Germinal center (tissue), 1 donor: ENCODE results near the gene DDX17.
"Not testable (repeated sequence)": the region's sequence is repeated elsewhere in the genome, so short reads cannot be mapped to it uniquely, and the experiment has no call there.

Experiments
- DNase-seq: peaks from one replicate; pipeline ENCODE4 v3.0.0; 2012; ENCODE audit warnings: mixed read lengths, low spot score

DDX17 gene

DNA sequence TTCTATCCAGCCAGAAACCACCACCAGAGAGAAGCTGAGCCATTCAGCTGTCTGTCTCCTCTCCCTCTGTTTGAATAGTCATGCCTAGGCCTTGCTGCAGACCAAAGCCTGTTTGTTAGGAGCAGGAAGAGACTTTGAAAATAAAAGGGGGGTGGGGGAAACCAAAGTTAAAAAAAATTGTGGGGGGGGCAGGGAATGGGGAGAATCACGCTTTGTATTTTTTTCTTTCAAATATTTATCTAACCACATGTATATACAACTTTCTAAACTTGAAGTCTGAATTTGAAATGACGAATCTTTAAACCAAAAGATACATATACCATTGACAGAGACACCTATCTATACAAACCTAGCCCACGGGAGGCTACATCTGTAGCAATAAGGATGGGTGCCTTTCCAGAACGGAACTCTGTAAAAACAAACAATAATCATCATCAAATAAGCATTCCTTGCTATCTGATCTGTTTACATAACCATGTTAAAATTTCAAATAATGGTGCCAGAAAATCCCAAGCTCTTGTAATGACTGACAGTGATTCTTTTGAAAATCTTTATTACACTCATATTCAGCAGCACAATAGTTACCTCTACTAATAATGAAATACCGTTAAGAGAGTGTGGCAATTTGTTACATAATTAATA lies 14.3 kb downstream of the DDX17 start:
- DNase-seq, result no peak

DNA sequence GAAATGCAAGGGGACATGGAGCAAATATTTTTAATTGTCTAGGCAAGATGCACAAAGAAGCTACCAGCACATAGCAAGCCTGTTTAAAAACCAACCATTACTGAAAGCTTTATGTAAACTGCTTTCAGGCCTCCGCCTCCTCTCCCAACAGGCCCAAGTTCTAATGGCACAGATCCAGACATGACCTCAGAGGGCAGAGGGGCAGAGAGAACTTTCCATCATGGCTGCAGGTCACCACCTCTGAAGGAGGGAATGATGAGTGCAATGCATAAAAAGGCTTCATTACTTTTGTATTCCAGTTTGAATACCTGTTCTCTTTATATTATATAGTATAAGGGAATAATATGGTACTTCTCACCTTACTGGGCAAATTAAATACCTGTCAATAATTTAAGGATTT lies 15.2 kb downstream of the DDX17 start:
- no peak for DNase-seq

DNA sequence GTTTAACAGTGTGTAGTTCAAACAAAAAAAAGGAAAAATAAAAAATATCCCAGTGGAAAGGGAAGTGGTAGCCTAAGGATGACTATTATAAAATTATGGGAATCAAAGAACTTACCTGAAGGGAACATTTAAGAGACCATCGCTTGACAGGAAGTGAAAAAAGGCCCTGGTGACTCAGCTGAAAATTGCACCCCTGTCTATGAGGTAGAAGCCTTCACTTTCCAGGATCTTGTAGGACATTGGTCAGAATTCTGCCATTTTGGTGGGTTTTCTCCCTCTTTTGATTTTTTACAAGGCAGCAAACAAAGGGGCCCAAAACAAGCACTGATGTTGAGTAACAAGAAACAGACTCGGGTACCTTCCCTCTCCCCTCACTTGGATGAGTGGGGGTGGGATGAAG lies 15.6 kb downstream of the DDX17 start:
- DNase-seq, result no peak

DNA sequence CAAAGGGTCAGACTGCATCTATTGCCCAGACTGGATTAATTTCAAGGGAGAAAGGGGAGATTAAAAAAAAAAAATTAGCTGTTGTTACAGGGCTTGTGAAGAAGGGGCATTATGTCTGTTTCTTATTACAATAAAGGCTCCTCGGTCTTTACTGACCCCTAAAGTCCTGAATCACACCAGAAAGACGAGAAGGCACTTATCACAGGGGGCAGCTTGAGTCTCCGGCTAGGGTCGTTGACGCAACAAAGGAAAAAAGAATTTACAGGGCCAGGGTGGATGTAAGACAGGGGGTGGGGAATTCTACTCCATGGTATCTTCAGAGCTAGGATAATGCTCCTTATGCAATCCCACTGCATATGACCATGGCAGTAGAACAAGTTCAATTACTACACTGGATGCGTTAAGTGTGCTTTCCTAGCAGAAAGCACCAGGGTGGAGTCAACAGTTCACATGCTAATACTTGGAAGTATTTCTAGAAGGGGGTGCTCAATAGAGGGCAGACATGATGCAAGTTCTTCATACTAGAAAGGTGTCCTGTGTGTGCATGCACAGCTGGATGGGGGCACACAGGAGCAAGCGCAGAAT lies 16.5 kb downstream of the DDX17 start:
- no peak for DNase-seq

DNA sequence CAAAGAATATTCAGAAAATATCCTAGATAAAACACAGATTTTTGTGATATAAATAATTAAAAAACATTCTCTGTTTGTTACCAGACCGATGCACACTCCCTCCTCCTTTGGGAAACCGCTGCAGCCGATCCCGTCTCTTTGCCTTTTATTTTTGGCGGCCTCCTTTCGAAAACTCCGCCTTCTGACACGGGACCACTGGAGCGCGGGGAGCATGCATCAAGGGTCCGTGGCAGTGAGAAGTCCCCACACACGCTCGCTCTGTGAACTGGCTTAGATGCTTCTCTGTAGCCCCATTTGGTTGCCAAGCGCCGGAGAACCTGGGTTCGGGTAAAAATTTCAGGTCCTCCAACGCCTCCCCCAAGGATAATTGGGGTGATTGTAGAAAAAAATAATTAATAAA lies 17.0 kb downstream of the DDX17 start:
- DNase-seq, result no peak

DNA sequence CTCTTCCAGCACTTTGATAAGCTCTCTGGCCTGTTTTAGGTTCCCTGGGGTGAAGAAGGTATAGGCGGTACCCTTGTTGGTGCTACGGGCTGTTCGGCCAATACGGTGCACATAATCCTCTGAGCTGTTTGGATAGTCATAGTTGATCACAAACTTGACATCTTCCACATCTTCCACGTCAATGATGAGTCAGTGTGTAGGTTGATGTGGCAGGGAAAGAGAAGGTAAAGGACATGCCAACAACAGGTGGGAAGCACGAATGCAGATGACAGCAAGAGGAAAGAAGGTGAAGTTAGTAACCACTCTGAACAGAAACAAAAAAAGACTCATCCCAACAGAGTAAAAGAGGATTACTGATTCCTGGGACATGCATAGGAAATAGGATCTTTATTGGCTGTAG lies 18.2 kb downstream of the DDX17 start:
- no peak for DNase-seq

DNA sequence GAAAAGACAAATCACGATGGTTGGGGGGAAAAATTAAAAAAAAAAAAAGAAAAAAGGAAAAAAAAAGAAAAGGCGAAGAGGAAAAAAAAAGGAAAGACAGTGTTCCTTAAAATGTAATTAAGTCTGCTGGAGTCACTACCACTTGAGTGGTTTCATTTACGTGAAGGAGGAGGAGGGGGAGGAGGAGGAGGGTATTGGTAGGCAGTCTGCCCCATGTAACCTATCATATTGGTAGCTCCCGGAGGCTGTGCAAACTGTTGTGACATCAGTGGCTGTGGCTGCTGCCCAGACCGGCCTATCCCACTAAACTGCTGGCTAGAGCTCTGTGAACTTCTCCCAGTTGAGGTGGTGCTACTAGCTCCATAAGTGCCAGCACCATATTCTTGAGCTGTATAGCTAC lies 20.3 kb downstream of the DDX17 start:
- DNase-seq, result no peak

DNA sequence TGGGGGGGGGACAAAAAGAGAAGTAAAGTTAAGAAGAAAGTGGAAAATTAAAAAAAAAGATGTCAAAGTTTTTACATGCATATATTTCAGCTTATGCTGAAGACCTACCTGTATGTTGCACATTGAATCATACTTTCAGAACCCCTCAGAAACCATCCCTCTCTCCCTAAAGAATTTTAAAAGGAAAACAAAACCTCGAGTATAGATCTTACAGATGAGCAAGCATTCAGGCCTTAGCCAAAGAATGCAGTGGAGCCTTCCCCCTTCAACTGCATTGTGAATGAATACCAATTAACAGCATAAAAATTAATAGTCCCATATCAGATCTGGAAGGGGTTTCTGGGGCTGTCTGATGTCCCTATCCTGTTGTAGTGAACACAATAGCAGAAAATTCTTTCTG lies 21.9 kb downstream of the DDX17 start:
- no peak for DNase-seq

DNA sequence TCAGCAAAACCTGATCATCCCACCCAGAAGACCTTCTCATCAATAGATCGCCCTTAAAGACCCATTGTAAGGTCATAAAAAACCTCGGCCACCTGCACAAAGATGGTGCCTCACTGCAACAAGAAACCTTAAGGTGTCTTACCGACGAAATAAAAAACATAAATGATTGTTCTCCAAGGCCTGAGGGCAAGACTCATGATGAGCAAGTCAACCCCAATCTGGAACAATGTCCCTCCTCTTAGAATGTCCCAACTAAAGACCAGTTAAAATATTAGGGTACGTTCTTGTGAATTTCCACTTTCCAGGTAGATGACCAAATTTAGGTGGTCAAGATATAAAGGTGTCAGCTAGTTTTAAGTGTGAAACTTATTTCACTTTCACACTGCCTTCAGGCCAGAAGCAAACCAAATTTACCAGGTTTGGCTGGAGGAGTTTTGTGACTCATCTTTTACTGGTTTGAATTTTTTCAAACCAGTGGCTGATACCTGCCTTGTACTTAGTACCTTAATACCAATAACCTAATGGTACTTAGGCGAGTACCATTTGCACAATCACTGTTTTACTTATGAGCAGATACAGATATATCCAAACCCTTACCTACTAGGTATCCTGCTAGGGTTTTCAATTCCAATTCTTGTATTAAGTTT lies 23.3 kb downstream of the DDX17 start:
- DNase-seq, result no peak

DNA sequence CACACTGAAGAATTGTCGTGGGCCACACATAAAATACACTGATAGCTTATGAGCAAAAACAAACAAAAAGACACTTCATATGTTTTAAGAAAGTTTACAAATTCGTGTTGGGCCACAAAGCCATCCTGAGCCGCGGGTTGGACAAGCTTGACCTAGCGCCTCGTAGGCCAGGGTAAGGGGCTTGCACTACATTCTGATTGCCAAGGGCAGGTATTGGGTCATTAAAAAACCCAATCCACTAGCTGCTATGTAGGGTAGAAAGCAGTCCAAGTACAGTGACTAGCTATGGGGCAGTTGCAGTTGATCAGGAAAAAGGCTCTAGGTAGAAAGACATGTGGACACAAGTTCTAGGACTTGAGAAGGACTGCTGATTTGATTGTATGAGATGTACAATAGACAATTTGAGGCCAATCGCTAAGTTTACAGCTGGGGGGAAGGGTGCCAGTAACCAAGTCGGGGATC lies 24.2 kb downstream of the DDX17 start:
- DNase-seq, result no peak

DNA sequence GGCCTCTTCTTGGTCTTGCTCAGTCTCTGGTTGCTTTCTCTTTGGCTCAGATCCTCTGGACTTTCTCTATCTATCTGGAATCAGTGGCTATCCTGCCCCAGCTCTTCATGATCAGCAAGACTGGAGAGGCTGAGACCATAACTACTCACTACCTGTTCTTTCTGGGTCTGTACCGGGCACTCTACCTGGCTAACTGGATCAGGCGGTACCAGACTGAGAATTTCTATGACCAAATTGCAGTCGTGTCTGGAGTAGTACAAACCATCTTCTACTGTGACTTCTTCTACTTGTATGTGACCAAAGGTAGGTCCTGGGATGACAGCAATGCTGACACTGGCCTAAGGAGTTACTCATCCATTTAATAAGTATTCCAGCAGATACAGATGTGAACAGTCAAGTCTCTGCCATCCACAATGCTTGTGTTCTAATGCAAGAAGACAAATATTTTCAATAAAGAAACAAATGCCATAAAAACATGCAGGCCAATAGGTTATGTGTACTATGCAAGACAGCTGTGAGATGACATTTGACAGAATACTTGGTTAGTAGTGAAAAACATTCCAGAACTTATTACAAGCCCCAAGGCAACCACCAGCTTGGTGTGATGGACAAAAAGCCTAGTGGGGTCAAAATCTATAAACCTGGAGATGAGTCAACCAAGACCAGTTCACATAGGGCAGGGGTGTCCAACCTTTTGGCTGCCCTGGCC lies 24.8 kb downstream of the DDX17 start:
- no peak for DNase-seq

DNA sequence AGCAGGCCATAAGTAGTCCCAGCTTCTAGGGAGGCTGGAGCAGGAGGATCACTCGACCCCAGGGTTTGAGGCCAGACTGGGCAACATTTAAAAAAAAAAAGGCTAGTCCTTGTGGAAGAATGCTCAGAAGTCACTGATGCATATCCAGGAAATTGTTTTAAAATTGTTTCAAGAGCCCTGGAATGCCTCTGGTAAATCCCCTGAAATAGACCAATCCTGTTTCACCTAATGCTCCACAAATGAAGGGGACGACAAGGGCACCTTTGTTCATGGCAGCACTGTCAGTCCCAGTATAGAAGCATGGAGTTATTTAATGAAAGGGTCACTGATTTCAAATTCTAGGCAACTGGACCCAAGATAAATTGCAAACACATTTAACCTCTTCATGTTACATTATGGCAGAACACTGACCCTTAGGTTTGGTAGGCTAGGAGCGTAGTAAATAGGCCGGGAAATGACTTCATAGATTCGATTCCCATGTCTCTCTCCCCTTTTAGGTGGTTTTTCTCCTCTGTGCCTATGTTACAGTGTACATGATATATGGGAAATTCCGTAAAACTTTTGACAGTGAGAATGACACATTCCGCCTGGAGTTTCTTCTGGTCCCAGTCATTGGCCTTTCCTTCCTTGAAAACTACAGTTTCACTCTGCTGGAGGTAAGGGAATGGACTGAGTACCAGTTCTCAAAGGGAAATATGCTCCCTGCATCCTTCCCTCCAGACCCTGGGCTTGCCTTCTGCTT lies 26.8 kb downstream of the DDX17 start:
- no peak for DNase-seq

DNA sequence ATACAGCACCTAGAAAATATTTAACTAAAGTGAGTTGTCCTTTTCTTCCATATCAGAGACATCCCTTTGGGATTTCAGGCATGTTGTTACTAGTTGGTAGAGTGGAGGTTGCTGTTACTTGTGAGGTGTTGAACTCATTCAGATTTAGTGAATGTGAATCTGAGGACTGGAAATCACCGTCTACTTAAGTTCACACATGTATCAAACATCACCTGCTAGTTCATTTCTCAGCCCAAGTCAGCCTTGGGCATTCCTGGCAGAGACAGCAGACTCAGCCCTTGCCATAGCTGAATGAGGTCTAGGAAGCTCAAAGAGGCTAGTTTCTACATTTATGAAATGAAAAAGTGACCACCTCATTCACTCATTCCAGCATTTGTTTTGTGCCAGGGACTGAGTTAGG lies 28.5 kb downstream of the DDX17 start:
- no peak for DNase-seq

DNA sequence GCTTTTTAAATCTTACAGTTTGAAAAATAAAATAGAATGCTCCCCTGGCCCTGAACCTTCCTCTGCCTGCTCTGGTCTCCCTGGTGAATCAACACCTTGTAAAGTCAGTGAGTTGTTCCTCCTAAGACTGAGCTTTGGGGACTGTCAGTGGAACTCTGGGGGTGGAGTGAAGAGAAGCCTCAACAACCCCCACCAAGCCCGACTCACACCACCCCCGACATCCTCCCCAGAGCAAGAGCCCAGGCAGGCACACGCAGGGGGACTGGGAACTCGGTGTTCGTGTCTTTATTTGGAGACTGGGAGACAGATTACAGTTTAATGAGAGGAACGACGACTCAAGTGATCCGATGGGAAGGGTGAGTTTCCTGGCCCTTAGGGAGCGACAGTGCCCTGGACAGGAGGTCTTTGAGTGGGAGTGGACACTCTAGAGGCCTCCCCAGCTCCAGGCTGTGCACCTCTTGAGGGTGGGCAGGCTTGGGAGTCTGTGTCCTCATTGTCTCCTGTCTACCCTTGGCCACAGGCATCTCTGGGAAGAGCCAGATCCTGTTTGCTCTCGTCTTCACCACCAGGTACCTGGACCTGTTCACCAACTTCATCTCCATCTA lies 32.0 kb downstream of the DDX17 start:
- DNase-seq, result no peak

DNA sequence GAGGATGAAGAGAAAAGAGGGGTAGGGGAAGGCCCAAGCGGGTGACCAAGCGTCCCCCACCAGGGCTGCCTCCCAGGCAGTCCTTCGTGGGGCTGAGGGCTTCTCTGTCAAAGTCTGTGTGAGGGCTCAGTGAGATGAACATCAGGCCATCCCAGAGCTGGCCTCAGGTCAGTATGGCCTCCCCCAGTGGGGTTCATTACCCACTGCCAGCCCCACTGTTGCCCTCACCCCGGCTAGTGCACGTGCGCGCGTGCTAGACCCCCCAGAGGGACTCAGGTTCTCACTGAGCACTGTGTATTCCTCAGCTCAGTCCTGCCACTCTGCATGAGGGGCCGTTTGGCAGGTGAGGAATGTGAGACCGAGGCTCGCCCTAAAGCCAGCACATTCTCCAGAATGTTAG lies 34.9 kb downstream of the DDX17 start:
- no peak for DNase-seq

DNA sequence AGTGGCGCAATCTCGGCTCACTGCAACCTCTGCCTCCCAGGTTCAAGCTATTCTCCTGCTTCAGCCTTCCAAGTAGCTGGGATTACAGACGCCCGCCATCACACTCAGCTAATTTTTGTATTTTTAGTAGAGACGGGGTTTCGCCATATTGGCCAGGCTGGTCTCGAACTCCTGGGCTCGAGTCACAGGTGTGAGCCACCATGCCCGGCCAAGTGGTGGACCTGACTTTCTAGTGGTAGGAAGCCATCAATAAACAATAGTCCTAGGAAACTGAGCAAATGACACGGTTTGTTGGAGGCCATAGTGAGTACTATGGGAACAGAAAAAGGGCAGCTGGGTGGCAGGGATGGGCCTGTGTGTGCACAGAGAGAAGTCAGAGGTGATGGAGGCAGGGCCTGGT lies 35.9 kb downstream of the DDX17 start:
- DNase-seq, result not testable (repeated sequence)

DNA sequence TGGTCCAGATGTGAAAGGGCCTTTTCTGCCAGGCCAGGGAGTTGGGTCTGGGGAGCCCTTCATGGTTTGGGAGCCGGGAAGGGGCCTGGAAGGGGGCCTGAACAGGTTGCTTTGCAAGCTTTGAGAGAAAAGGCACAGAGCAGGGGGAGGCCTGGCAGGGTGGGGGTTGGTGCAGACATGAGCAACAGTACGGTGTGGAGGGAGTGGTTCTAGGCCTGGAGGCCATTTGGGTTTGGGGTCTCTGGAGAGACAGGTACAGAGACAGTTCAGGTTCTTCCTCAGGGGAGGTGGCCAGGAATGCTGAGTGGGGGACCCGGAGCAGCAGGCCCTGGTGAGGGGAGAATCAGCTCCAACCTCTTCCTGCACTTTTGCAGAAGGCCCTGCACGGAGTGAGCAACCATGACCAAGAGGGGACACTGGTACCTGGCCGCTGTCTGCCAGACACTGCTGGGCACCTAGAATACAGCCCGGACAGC lies 36.8 kb downstream of the DDX17 start:
- DNase-seq, result no peak

DNA sequence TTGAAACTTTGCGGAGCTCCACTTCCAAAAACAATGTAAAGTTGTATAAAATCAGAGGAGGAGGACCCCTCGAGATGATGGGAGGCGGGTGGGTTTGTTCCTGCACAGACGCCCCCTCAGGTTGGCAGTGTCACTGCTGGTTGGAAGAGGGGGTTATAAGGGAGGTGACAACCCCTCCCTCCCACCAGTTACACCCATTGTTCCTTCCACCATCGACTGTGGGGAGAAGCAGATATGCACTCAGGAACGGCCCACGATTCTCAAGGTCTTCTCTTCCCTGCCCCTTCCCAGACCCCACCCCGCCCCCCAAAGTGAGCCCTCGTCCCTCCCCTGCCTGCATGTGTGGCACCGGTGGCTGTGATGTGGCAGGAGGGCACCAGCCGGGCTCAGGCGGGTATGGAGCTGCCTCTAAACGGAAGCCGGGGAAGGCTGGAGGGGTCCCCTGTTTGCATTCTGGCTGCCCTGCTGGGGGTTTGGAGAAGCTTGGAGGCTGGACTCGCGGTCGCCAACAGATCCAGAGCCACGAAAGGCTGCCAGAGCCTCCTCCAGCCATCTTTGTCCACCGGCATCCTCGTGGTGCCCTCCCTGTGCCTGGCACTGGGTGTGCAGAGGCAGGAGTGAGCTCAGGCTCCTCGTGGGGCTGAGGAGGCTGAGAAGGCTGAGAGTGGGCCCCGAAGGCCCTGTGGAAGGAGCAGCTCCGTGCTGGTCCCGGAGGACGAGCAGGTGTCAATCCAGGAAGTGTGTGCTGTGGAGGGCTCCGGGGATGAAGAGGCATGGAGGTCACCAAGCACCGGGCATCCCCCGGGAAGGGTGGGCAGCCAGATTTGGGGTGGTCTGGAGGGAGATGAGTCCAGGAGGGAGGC lies 37.4 kb downstream of the DDX17 start:
- no peak for DNase-seq

DNA sequence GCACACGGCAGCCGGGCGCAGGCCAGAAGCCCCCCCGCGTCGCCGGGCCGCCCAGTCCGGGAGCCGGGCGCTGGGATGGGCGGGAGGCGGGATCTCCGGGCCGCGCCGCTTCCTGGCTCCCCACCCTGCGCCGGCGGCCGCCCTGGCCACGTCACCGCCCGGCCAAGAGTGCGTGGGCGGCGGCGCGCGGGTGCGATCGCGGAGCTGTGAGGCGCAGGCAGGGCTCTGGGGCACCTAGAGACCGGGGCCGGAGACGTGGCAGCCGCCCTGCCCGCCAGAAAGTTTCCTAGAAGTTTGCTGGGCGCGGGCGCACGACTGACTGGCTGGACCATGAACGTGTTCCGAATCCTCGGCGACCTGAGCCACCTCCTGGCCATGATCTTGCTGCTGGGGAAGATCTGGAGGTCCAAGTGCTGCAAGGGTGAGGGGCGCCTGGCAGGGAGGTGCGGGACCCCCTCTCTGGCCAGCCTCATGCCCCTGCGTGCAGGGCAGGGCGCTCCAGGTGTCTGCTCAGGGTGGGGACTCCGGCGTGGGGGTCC lies 38.1 kb downstream of the DDX17 start, which contains the start of gene KDELR3:
Gene KDELR3, plus strand, starts transcription at position 193 of the 539 bp plus-strand sequence. Its CDS starts 138 bp downstream, at position 331.
- DNase-seq, result peak; percentile 54

DNA sequence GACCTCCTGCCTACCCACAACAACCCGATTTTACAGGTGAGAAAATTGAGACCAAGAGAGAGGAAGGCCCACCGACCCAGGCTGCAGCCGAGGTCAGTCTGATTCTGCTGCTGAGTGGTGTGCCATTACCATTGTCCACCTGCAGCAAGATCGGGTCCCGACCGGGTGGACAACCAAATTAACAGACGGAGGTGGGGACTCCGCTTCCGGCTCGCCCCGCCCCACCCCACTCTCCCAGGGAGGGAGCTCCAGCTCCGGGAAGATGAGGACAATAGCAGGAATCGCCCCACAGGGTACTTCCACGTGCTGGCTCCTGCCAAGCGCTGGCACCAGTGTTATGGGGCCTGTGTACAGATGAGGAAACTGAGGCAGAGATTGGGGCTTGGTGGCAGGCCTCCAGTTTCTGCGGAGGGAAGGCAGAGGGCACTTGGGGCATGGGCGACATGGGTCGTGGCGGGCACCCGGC lies 38.6 kb downstream of the DDX17 start:
- no peak for DNase-seq
